GM12892 (cell line): Measurements from ENCODE around the gene FEZ2.

Experiments used
- POLR2A ChIP-seq: IDR thresholded peaks from 2 replicates; pipeline ENCODE4 v1.6.1; 2011; ENCODE audit warnings: low read depth, low read length, control low read depth
- POLR2AphosphoS5 ChIP-seq: IDR thresholded peaks from 2 replicates; pipeline ENCODE4 v1.6.1; 2011; ENCODE audit warnings: low read depth, low read length, control low read depth

GRCh38 chr2:36536776-36537175 is 61.2 kb downstream of the FEZ2 start:
- TF ChIP-seq POLR2A (no peak), POLR2AphosphoS5 (no peak)
